ENCODE measurements around the gene CPT1C. TPM values are rescaled to one million over a fixed set of nuclear protein-coding genes. Genes with fewer than 3 reads are reported as not detected.

The CPT1C gene
- total and polyA plus RNA-seq, 2 of the 4 experiments (the other 2 are of a cell fraction) = 14.2 to 56.1 TPM

- TF ChIP-seq RAD21 (IDR thresholded peaks at IDR 0.05; ENCODE audit: low read length) = no peak
Measured at GRCh38 chr19:49730166-49730565, 39.2 kb downstream of the CPT1C start (continued).

DNA sequence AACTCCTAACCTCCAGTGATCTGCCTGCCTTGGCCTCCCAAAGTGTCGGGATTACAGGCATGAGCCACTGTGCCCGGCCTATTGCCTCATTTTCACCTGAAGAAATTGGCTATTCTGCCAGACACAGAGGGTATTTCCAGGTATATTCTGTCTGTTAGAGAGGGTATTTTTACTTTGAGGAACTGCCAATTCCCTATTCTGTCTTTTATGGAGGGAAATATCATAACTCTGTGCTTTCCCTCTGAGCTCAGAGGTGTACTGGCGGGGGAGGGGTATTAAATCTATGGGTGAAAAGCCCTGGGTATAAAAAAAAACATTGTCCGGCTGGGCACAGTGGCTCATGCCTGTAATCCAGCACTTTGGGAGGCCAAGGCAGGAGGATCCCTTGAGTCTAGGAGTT lies 47.4 kb downstream of the CPT1C start:
- Histone ChIP-seq H3K9me3 (ENCODE audit: control insufficient read depth, insufficient read depth, low read length) (no peaks in the 10 kb centered on the region), H3K9ac (ENCODE audit: low read depth, low read length) (no peak overlapping the region), H4K91ac (ENCODE audit: insufficient read depth, low read depth, low read length) (no peak overlapping the region), H4K20me1 (ENCODE audit: insufficient read depth, low read length) (no peaks in the 10 kb centered on the region), H3K27ac (ENCODE audit: insufficient read depth, low read length) (no peak overlapping the region), H3K4ac (ENCODE audit: low read depth, low read length) (no peak overlapping the region), H3K9me1 (ENCODE audit: insufficient read depth, low read length) (no peaks in the 10 kb centered on the region), H2BK20ac (ENCODE audit: low read depth, low read length) (no peak overlapping the region), H3K56ac (ENCODE audit: extremely low read depth, insufficient read depth, low read length) (no peak overlapping the region), H2AK9ac (replicated peaks; ENCODE audit: low read depth, low read length, poor library complexity) (no peak overlapping the region), H3K4me1 (ENCODE audit: control insufficient read depth, insufficient read depth, low read length) (no peaks in the 10 kb centered on the region), H2BK15ac (ENCODE audit: low read depth, low read length) (no peak overlapping the region), H4K8ac (ENCODE audit: low read depth in 2 of 2, low read length in 2 of 2) (no peak overlapping the region), H3K4me3 (ENCODE audit: insufficient read depth, low read depth, low read length) (no peak overlapping the region), H2BK5ac (ENCODE audit: low read depth, low read length, poor library complexity, severe bottlenecking) (no peak overlapping the region), H3K79me1 (ENCODE audit: low read depth in 1 of 2, low read length in 2 of 2) (no peaks in the 10 kb centered on the region), H3K36me3 (ENCODE audit: control insufficient read depth, insufficient read depth, low read length) (no peaks in the 10 kb centered on the region), H2BK120ac (ENCODE audit: low read depth, low read length) (no peak overlapping the region), H3K27me3 (ENCODE audit: control insufficient read depth, insufficient read depth, low read length) (no peaks in the 10 kb centered on the region; the same call in 1 of the 2 replicates), H2AFZ (replicated peaks; ENCODE audit: low read length, poor library complexity) (no peak overlapping the region), H4K5ac (ENCODE audit: low read depth, low read length) (no peak overlapping the region), H3K23ac (ENCODE audit: low read depth, low read length) (no peak overlapping the region), H3K18ac (ENCODE audit: low read depth, low read length) (no peak overlapping the region), H3K14ac (replicated peaks; ENCODE audit: low read depth, low read length) (no peak overlapping the region), H3K4me2 (ENCODE audit: low read depth, low read length) (no peak overlapping the region), H2AK5ac (ENCODE audit: low read depth, low read length) (no peak overlapping the region)
- in situ Hi-C loops (cut with MboI; ENCODE audit: low sequenced_read_pairs) = no loop called here
- BruUV-seq (replicated peaks) = no TSS peak
- DNase-seq (no peak), ATAC-seq (ENCODE audit: low read depth) (no peak)
- POLR2A ChIA-PET (ENCODE audit: unreplicated experiment) = no interaction called here
- intact Hi-C loops (cut with micrococcal nuclease) = no loop called here
- dilution Hi-C loops (cut with HindIII; ENCODE audit: low sequenced_read_pairs, unreplicated experiment) = no loop called here
- TF ChIP-seq BHLHE40 (IDR thresholded peaks at IDR 0.05; ENCODE audit: low read depth, low read length) (no peak), RCOR1 (IDR thresholded peaks at IDR 0.05; ENCODE audit: insufficient replicate concordance, low read length) (no peak), RFX5 (IDR thresholded peaks at IDR 0.05; ENCODE audit: low read depth, low read length) (no peak), MAFK (IDR thresholded peaks at IDR 0.05; ENCODE audit: low read depth, low read length) (no peak), SMC3 (IDR thresholded peaks at IDR 0.05; ENCODE audit: low read depth, low read length) (no peak), MAZ (IDR thresholded peaks at IDR 0.05; ENCODE audit: borderline replicate concordance, low read depth, low read length) (no peak), CEBPB (IDR thresholded peaks at IDR 0.05; ENCODE audit: low read depth, low read length) (no peak), NFE2L2 (IDR thresholded peaks at IDR 0.05; ENCODE audit: low read depth, low read length) (no peak), FOS (IDR thresholded peaks at IDR 0.05; ENCODE audit: low read depth, low read length) (no peak), POLR2A (IDR thresholded peaks at IDR 0.05; ENCODE audit: low read depth, low read length) (no peak), CHD1 (IDR thresholded peaks at IDR 0.05; ENCODE audit: low read depth, low read length) (no peak), ELK1 (IDR thresholded peaks at IDR 0.05; ENCODE audit: borderline replicate concordance, low read depth, low read length) (no peak), MXI1 (IDR thresholded peaks at IDR 0.05; ENCODE audit: borderline replicate concordance, low read depth, low read length) (no peak), RAD21 (IDR thresholded peaks at IDR 0.05; ENCODE audit: low read length) (no peak)
- TF ChIP-seq, protein P1, sequence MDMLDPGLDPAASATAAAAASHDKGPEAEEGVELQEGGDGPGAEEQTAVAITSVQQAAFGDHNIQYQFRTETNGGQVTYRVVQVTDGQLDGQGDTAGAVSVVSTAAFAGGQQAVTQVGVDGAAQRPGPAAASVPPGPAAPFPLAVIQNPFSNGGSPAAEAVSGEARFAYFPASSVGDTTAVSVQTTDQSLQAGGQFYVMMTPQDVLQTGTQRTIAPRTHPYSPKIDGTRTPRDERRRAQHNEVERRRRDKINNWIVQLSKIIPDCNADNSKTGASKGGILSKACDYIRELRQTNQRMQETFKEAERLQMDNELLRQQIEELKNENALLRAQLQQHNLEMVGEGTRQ (IDR thresholded peaks at IDR 0.05; ENCODE audit: low read depth, low read length) = no peak
- TF ChIP-seq, protein P2, sequence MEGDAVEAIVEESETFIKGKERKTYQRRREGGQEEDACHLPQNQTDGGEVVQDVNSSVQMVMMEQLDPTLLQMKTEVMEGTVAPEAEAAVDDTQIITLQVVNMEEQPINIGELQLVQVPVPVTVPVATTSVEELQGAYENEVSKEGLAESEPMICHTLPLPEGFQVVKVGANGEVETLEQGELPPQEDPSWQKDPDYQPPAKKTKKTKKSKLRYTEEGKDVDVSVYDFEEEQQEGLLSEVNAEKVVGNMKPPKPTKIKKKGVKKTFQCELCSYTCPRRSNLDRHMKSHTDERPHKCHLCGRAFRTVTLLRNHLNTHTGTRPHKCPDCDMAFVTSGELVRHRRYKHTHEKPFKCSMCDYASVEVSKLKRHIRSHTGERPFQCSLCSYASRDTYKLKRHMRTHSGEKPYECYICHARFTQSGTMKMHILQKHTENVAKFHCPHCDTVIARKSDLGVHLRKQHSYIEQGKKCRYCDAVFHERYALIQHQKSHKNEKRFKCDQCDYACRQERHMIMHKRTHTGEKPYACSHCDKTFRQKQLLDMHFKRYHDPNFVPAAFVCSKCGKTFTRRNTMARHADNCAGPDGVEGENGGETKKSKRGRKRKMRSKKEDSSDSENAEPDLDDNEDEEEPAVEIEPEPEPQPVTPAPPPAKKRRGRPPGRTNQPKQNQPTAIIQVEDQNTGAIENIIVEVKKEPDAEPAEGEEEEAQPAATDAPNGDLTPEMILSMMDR (conservative IDR thresholded peaks at IDR 0.05; ENCODE audit: low read depth, low read length) = no peak
- CTCF ChIA-PET = no interaction called here
- no CpG with 5 or more reads among the region's 4 CpGs for WGBS, 2 experiments (ENCODE audit: extremely low coverage in 2 of 2, insufficient read length in 1 of 2)
